ENCODE measurements around the gene SCAF1. TPM values are rescaled to one million over a fixed set of nuclear protein-coding genes. Genes with fewer than 3 reads are reported as not detected.

The SCAF1 gene
- total RNA-seq, 1 experiment from 2014 or later, result 25.2 TPM

DNA sequence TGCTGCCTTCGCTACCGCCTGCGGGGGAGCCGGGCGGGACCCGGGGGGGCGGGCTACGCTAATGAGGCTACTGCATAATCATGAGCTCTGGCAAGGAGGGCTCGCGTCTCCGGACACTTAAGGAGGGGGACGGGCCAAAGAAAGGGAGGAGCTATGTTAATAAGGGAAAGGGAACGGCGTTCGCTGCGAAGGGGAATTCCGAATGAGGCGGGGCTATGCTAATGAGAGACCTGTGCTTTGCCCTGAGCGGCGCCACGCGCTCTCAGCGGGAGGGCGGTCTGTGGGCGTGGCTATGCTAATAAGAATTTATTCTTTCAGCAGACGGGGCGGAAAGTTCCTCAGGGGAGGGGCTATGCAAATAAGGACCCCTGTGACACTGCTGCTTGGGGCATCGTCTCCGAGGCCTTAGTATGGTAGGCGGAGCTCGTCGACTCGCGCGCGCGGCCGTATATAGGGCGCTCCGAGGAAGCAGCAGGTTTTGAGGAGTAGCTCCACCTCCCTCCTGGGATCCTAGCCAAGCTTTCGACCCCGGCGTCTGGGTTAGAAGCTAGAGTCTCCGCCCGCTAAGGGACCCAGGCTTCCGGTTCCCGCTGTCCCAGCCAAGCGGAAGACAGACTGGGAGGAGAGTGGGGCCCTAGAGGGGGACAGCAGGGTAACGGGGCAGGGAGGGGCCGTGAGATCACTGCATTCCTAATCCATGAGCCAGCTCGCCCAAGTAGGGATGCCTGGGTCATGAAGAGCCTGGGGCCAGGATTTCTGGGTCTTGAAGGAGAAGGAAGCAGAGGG lies 1.7 kb upstream of the SCAF1 start, which contains the start of gene RRAS:
TSS of gene RRAS (minus strand) at position 31 of the 786 bp plus-strand sequence. CDS start 45 bp downstream, outside the sequence.
- in situ Hi-C loops (cut with HindIII; ENCODE audit: low sequenced_read_pairs), result no loop called here
- peak; percentile 99 for DNase-seq (ENCODE audit: low spot score)

DNA sequence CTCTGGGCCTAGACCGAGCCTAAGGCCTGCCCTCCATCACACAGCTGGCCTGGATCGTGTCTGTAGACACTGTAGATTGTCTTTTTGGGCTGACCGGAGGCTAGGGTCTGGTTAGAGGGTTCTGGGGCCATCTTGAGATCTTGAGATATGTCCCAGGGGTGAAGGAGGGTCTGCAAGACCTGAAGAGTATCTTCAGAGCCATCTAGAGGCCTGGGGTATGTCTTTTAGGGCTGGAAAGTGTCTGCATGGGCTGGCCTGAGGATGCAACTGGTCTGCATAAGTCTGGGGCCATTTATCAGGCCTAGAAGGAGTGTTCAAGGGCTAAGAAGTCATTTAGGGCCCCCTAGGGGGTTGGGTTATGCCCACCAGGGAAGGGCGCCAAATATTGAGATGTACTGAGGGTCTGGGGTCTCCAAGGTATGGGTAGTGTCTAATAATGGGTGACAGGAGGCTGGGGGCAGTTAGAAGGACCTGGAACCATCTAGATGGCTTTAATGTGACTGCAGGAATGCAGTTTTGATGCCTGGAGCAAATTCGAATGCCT lies 555 bp downstream of the SCAF1 start:
- no peak for DNase-seq (ENCODE audit: low spot score)
- in situ Hi-C loops (cut with HindIII; ENCODE audit: low sequenced_read_pairs), result no loop called here

DNA sequence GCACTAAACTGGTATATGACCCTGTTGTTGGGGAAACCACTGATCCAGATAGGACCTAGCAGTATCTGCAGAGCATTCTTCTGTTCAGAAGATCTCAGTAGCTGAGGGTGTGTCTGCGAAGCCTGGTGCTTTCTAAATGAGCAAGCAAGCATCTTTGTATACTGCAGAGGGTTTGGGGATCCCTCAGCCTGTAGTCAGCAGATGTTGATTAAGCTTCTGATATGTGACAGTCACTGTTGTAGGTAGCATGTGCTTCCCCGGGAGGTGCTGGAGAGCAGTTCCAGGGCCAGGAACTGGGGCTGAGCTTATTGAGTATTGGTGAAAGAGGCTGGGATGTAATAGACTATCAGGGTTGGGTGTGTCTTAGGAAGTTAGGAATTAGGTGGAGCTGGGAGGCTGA lies 1.5 kb downstream of the SCAF1 start:
- DNase-seq (ENCODE audit: low spot score), result no peak
- in situ Hi-C loops (cut with HindIII; ENCODE audit: low sequenced_read_pairs), result no loop called here

DNA sequence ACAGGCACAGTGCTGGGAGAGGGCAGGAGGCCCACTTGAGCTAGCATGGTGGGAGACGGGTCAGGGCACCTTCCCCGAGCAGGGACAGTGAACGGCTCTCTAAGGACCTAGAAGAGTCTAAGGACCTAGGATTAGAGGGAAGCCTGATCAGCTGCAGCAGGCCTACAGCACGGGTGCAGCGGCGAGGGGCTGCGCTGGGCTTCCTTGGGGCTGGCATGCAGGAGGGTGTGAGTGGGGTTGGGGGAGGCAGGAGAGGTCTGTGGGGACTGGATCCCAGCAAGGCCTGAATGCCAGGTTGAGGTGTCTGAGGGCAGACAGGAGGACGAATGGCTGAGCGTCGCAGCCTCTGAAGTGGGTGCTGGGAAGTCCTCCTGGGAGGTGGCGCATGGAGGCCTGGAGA lies 3.6 kb downstream of the SCAF1 start:
- in situ Hi-C loops (cut with HindIII; ENCODE audit: low sequenced_read_pairs), result no loop called here
- no peak for DNase-seq (ENCODE audit: low spot score)

DNA sequence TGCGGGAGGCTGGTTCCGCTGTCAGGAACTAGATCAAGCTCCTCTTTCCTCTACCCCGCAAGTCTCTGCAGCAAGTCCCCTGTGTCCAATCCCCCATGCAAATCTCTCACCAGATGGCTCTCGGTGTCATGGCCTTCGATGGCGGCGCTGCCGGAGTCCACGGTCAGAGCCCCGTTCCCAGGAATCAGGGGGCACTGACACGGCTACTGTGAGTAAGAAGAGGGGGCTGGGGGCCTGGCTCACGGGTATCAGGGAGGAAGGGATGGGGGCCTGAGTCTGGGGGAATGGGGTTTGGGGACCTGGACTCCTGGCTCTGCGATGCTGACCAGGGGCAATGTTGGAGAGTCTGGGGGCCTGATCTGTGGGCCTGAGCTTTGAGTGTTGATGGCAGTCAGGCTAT lies 4.0 kb downstream of the SCAF1 start:
- no peak for DNase-seq (ENCODE audit: low spot score)
- in situ Hi-C loops (cut with HindIII; ENCODE audit: low sequenced_read_pairs), result no loop called here

DNA sequence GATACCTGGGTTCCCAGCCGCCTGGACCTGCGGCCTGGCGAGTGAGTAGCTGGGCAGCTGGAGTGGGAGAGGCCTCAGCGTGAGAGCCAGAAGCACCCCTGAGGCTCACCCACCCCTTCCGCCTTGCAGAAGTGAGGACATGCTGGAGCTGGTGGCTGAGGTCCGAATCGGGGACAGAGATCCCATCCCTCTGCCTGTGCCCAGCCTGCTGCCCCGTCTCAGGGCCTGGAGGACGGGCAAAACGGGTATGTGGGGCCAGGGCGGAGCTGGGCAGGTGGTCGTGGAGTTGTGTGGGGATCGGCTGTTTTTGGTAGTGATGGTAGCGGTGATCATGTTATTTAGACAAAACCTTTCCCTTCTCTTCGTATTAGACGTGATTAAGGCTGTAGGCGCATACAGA lies 4.6 kb downstream of the SCAF1 start:
- no peak for DNase-seq (ENCODE audit: low spot score)
- in situ Hi-C loops (cut with HindIII; ENCODE audit: low sequenced_read_pairs), result no loop called here

DNA sequence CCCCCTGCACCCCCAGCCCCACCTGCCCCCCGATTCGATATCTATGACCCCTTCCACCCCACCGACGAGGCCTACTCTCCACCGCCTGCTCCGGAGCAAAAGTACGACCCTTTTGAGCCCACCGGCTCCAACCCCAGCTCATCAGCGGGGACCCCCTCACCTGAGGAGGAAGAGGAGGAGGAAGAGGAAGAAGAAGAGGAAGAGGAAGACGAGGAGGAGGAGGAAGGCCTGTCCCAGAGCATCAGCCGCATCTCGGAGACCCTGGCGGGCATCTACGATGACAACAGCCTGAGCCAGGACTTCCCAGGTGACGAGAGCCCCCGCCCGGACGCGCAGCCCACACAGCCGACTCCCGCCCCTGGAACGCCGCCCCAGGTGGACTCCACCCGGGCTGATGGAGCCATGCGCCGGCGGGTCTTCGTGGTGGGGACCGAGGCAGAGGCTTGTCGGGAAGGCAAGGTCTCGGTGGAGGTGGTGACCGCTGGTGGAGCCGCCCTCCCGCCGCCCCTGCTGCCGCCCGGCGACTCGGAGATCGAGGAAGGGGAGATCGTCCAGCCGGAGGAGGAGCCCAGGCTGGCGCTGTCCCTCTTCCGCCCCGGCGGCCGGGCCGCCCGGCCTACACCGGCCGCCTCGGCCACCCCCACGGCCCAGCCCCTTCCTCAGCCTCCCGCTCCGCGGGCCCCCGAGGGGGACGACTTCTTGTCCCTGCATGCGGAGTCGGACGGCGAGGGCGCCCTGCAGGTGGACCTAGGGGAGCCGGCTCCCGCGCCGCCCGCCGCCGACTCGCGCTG lies 9.2 kb downstream of the SCAF1 start:
- in situ Hi-C loops (cut with HindIII; ENCODE audit: low sequenced_read_pairs), result no loop called here
- DNase-seq (ENCODE audit: low spot score), result no peak

DNA sequence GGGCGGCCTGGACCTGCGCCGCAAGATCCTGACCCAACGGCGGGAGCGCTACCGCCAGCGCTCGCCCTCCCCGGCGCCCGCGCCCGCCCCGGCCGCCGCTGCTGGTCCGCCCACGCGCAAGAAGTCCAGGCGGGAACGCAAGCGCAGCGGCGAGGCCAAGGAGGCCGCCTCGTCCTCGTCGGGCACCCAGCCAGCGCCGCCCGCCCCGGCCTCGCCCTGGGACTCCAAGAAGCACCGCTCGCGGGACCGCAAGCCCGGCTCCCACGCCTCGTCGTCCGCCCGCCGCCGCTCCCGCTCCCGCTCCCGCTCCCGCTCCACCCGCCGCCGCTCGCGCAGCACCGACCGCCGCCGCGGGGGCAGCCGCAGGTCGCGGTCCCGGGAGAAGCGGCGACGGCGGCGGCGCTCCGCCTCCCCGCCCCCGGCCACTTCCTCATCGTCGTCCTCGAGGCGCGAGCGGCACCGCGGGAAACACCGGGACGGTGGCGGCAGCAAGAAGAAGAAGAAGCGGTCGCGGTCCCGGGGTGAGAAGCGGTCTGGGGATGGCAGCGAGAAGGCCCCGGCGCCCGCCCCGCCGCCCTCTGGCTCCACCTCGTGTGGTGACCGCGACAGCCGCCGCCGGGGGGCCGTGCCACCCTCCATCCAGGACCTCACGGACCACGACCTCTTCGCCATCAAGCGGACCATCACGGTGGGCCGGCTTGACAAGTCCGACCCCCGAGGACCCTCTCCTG lies 10.0 kb downstream of the SCAF1 start:
- in situ Hi-C loops (cut with HindIII; ENCODE audit: low sequenced_read_pairs), result no loop called here
- DNase-seq (ENCODE audit: low spot score), result no peak

DNA sequence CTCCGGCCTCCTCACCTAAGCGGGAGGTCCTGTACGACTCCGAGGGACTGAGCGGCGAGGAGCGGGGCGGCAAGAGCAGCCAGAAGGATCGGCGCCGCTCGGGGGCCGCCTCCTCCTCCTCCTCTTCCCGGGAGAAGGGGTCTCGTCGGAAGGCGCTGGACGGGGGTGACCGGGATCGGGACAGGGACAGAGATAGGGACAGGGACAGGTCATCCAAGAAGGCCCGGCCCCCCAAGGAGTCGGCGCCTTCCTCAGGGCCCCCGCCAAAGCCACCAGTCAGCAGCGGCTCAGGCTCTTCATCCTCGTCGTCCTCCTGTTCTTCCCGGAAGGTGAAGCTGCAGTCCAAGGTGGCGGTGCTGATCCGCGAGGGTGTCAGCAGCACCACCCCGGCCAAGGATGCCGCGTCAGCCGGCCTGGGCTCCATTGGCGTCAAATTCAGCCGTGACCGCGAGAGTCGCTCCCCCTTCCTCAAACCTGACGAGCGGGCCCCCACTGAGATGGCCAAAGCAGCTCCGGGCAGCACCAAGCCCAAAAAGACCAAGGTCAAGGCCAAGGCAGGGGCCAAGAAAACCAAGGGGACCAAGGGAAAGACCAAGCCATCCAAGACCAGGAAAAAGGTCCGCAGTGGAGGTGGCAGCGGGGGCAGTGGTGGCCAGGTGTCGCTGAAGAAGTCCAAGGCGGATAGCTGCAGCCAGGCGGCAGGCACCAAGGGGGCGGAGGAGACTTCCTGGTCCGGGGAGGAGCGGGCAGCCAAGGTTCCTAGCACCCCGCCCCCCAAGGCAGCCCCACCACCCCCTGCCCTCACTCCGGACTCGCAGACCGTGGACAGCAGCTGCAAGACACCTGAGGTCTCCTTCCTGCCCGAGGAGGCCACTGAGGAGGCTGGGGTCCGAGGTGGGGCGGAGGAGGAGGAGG lies 10.8 kb downstream of the SCAF1 start:
- in situ Hi-C loops (cut with HindIII; ENCODE audit: low sequenced_read_pairs), result no loop called here
- no peak for DNase-seq (ENCODE audit: low spot score)

DNA sequence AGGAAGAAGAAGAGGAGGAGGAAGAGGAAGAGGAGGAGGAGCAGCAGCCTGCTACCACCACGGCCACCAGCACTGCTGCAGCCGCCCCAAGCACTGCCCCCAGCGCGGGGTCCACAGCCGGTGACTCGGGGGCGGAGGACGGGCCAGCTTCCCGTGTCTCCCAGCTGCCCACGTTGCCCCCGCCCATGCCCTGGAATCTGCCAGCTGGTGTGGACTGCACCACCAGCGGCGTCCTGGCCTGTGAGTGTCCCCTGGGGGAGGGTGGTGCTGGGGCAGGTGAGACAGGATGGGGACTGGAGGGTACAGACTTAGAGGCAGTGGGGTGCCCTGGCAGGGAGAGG lies 11.4 kb downstream of the SCAF1 start:
- DNase-seq (ENCODE audit: low spot score), result no peak
- in situ Hi-C loops (cut with HindIII; ENCODE audit: low sequenced_read_pairs), result no loop called here

DNA sequence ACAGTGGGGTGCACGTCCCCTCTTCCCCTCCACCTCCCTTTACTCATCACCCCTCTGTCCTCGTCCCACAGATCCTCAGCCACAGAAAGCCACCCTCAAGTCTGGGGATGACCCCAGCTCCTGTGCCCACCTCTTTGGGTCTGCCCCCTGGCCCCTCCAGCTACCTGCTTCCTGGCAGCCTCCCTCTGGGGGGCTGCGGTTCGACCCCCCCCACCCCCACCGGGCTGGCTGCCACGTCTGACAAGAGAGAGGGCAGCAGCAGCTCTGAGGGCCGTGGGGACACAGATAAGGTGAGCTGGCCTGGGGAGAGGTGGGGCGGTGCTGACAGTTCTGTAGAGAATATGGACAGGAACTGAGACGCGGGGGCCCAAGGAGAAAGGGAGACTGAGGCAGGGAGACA lies 12.6 kb downstream of the SCAF1 start:
- DNase-seq (ENCODE audit: low spot score), result no peak
- in situ Hi-C loops (cut with HindIII; ENCODE audit: low sequenced_read_pairs), result no loop called here

DNA sequence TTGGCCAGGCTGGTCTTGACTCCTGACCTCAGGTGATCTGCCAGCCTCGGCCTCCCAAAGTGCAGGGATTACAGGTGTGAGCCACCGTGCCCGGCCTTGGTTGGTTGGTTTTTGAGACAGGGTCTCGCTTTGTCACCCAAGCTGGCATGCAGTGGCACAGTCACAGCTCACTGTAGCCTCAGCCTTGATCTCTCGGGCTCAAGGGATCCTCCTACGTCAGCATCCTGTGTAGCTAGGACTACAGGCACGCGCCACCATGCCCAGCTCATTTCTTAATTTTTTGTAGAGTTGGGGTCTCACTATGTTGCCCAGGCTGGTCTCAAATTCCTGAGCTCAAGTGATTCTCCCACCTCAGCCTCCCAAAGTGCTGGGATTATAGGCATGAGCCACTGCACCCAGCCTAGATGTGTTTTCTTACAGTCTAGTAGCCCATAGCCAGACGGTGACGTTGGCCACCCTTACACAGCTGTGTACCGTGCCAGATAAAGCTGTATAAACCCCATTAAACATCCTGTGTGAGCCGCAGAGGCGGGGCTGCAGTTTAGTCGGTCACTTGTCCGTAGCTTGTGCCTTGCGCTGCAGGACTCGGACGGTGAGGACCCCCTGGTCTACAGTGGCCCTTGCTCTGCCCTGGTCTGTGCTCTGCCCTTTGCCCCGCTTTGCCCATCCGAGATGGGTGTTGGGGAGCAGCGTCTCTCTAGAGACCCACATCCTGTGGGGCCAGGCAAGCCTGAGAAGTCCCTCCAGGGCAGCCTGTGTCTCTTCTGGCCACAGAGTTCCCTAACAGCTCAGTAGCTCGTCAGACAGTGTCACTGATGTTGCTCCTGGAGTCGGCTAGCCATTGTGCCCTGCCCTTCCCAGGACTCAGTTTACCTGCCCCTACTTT lies 13.8 kb downstream of the SCAF1 start:
- in situ Hi-C loops (cut with HindIII; ENCODE audit: low sequenced_read_pairs), result no loop called here
- no peak for DNase-seq (ENCODE audit: low spot score)

DNA sequence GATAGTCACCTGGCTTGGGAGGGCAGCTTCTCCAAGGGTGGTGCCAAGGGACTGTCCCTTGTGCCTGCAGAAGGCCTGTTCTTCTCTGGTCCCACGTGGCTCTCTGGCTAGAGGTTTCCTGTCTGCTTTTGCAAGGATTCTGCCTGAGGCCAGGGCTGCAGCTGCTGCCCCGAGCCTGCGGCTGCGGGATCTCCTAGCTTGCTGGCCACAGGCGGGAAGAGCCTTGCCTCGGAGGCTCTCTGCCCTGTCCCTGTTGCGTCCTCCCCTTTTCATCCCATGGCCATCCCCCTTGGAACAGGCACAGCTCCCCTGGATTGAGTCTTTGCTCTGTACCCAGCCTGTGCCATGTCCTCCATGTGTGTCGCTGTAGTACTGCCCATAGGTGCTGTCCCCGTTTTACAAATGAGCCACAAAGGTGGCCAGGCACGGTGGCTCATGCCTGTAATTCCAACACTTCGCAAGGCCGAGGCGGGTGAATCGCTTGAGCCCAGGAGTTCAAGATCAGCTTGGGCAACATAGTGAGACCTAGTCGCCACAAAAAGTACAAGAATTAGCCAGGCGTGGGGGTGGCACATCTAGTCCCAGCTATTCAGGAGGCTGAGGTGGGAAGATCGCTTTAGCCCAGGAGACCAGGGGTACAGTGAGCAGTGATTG lies 14.6 kb downstream of the SCAF1 start:
- DNase-seq (ENCODE audit: low spot score), result no peak
- in situ Hi-C loops (cut with HindIII; ENCODE audit: low sequenced_read_pairs), result no loop called here

DNA sequence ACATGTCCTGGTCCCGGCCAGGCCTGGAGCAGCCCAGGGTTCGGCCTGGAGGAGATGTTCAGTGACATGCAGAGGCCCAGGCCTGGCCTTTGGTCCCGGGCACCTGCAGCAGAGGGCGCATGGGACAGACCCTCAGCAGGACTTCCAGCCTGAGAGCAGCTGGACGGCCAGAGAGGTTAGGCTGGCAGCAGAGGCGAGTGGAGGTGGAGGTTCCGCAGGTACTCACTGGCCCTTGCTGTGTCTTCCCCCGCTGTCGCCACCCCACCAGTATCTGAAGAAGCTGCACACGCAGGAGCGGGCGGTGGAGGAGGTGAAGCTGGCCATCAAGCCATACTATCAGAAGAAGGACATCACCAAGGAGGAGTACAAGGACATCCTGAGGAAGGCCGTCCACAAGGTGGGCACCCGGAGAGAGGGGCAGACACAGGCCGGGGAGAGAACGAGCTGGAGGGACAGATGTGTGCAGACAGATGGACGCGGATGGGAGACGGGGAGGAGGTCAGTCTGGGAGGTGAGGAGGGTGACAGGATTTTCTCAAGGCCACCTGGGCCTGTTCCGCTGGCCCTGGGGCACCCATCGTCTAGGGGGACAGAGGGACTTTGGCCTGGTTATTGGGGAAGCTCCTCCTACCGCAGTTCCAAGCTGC lies 15.6 kb downstream of the SCAF1 start:
- DNase-seq (ENCODE audit: low spot score), result no peak
- in situ Hi-C loops (cut with HindIII; ENCODE audit: low sequenced_read_pairs), result no loop called here

DNA sequence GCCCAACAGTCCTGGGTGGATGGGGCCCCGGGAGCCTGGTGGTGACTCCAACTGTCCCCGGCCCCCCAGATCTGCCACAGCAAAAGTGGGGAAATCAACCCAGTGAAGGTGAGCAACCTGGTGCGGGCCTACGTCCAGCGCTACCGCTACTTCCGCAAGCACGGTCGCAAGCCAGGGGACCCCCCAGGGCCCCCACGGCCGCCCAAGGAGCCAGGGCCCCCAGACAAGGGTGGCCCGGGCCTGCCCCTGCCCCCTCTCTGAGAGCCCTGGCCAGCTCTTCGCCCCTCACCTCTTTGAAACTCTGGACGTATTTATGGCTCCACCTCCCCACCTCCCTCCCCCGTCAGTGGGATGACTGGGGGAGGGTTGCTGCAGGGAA lies 16.1 kb downstream of the SCAF1 start:
- DNase-seq (ENCODE audit: low spot score), result no peak
- in situ Hi-C loops (cut with HindIII; ENCODE audit: low sequenced_read_pairs), result no loop called here

DNA sequence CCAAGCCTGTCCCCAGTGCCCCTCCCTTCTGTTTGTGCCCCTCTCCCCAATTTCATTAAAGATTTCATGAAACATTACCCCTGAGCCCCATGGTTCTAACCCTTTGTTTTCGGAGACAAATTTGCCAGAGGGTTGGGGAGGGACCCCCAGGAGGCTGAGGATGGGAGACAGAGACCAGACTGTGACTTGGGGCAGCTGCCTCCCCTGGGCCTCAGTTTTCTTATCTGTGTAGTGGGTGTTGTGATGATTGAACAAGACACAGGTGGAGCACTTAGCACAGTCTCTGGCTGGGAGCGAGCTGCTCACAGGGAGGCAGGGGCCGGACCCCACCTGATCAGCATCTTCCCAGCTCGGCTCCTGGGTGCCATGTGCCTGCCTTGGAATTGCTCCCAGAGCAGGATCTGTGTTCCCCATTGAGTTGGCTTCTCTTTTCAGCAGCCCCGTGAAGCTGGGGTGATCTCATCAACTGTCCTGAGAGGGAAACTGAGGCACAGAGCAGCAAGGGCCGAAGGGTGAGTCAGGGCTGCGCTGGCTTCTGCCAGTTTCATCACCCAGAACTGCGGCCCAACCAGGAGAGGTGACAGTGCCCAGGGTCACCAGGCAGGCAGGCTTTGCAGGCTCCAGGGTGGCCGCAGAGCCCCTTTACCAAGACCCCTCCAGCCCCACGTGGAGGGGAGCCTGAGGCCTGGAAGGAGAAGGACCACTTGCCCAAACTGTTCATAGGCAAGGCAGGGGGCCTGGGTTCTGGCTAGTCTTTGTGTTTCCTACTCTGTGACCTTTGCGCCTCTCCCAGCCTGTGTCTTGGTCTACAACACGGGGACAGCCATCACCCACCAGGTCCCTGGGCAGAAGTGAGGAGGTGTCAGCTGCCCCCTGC lies 16.8 kb downstream of the SCAF1 start:
- in situ Hi-C loops (cut with HindIII; ENCODE audit: low sequenced_read_pairs), result no loop called here
- no peak for DNase-seq (ENCODE audit: low spot score)

Measured in G401 (cell line).